Fibroblast of villous mesenchyme (primary cell): ENCODE data around the gene FCSK. TPM values are rescaled to one million over a fixed set of nuclear protein-coding genes. Genes with fewer than 3 reads are reported as not detected.

Source experiments
- DNase-seq: peaks from one replicate; pipeline ENCODE4 v3.0.0-alpha.2; 2010; ENCODE audit warnings: low read depth
- H3K4me3 ChIP-seq: 2 replicates; pipeline ENCODE4 v1.5.1; 2011; ENCODE audit warnings: low read depth, mild to moderate bottlenecking, low read length
- total RNA-seq: library from RNA; depleted of rRNA; stranded (reverse); fragments of >200 nt; gene quantifications from 2 replicates; pipeline ENCODE4 v1.2.3, GENCODE V29; 2012
- TF ChIP-seq, protein P1 (sequence below): IDR thresholded peaks from 2 replicates; pipeline ENCODE4 v1.5.1; 2012; ENCODE audit warnings: low read depth, mild to moderate bottlenecking, low read length; ENCODE audit not compliant: insufficient read depth

FCSK gene
- total RNA-seq, 1 donor, result 9.5 TPM

DNA sequence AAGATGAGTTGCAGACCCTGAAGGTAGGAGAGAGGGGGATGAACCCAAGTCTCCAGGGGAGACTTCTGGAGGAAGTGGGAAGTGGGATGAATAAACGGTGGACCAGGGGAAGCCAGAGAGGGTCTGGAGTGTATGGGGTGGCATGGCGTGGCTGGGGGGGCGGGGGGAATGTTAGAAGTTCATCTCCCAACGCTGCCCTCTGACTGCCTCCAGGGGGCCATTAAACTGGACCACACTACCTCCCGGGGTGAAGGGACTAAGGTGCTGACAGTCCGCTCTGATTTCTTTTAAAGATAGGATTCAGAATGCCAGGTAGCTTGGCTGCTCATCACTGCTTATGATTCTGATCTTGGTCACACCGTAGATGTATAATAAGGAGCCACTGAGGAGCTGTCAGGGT, 36.7 kb upstream of the FCSK start:
- TF ChIP-seq, protein P1, sequence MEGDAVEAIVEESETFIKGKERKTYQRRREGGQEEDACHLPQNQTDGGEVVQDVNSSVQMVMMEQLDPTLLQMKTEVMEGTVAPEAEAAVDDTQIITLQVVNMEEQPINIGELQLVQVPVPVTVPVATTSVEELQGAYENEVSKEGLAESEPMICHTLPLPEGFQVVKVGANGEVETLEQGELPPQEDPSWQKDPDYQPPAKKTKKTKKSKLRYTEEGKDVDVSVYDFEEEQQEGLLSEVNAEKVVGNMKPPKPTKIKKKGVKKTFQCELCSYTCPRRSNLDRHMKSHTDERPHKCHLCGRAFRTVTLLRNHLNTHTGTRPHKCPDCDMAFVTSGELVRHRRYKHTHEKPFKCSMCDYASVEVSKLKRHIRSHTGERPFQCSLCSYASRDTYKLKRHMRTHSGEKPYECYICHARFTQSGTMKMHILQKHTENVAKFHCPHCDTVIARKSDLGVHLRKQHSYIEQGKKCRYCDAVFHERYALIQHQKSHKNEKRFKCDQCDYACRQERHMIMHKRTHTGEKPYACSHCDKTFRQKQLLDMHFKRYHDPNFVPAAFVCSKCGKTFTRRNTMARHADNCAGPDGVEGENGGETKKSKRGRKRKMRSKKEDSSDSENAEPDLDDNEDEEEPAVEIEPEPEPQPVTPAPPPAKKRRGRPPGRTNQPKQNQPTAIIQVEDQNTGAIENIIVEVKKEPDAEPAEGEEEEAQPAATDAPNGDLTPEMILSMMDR, result no peak
- no peak for DNase-seq
- no peak overlapping the region for H3K4me3 ChIP-seq

DNA sequence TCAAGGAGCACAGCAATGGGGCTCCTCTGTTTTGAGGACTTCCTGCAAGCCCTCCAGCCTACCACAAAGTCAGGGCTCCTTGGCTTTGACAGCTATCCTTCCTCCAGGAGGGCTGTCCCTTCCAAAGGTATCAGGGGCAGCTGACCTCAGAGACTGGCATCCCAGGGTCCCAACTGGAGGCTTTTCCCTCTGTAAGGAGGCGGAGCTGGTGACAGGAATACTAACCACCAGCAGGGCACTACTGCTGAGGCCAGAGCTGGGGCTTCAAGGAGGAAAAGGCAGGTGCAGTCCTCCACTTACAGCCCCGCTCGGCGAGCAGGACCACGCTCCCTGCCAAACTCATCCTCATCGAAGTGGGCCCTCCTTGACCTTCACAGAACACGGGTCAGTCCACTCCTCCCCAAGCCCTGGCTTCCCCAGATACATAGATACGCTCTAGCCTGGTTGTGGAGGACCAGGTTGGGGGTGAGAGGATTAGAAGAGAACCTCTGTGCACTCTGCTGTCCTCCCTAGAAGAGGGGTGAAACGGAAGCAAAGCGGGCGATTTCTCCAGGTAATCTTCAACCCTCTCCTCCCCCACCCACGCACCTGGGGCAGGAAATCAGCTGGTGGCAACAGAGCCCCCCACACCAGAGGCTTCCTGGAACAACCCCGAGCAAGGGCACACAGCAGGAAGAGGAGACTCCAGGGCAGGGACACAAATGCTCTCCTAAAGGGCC, 36.0 kb upstream of the FCSK start:
- DNase-seq, result no peak
- TF ChIP-seq, protein P1, result no peak
- no peak overlapping the region for H3K4me3 ChIP-seq

DNA sequence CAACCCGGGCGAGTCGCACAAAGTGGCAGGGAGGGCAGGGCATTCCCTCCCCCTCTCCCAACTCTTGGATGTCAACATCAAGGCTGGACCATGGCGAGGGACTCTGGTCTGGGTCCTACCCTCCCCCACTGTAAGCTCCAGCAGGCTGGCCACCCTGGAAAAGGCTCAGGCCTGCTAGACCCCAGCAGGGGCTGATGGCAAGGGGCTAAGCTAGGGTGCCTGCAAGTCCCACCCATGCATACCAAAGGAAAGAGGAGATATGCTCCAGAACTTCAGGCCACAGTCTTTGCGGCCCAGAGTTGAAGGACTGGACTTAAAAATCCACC, 35.4 kb upstream of the FCSK start:
- TF ChIP-seq, protein P1, result no peak
- no peak for DNase-seq
- H3K4me3 ChIP-seq, result no peak overlapping the region

DNA sequence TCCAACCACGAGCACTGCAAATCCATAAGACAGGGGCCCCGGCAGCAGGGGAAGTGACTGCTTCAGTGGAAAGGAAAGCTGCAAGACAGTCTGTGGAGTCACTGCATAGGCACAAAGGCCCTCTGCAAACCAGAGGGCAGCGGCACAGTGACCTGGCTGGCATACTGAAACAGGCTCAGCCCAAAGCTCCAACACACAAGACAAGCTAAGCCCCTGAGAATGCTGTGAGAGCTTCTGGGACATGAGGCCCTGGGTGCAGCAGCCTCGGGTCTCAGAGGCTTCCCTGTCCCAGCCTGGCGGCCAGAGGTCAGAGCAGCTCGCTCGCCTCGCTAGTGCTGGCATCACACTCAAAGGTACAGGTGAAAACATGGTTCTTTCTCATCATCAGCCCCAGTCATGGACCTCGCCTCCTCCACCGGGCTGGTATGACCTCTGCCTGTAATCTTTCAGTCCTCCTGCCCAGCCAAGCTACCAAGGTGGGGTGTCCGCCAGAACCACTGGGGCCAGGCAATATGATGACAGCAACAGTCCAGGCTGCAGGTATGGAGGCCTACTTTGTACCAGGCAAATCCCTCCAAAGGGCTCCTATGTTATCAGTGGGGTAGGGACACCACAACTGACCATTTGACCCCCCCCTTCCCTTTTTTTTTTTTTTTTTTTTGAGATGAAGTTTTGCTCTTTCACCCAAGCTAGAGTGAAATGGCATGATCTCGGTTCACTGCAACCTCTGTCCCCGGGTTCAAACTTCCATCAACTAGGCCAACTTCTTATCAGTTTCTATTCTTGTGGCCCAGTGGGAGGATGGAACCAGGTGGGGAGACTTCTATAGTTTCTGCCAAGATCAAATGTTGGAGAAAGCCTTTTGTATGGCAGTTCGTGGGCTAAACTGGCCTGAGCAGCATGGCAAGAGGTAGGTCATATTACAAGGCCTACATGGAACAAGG, 34.7 kb upstream of the FCSK start:
- DNase-seq, result no peak
- TF ChIP-seq, protein P1, result no peak
- H3K4me3 ChIP-seq, result no peak overlapping the region

DNA sequence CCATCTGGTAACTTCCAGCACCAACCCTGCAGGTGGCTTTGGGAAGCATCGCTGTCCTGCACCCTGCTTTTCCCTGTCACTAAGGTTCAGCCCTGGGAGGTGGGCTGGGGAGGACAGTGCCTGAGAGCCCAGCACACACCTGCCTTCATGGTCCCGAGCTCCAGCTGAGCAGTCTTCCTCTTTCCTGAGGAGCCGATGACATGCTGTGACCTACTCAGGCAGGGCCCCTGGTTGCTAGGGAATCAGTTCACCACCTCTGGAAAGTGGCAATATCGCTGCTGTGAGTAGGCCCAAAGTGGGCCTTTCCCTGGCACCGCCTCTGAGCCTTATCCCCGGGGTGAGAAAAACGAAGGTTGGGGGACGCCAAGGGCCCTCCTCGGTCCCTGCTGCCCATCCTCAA, 33.4 kb upstream of the FCSK start:
- no peak for DNase-seq
- no peak overlapping the region for H3K4me3 ChIP-seq
- TF ChIP-seq, protein P1, result no peak

DNA sequence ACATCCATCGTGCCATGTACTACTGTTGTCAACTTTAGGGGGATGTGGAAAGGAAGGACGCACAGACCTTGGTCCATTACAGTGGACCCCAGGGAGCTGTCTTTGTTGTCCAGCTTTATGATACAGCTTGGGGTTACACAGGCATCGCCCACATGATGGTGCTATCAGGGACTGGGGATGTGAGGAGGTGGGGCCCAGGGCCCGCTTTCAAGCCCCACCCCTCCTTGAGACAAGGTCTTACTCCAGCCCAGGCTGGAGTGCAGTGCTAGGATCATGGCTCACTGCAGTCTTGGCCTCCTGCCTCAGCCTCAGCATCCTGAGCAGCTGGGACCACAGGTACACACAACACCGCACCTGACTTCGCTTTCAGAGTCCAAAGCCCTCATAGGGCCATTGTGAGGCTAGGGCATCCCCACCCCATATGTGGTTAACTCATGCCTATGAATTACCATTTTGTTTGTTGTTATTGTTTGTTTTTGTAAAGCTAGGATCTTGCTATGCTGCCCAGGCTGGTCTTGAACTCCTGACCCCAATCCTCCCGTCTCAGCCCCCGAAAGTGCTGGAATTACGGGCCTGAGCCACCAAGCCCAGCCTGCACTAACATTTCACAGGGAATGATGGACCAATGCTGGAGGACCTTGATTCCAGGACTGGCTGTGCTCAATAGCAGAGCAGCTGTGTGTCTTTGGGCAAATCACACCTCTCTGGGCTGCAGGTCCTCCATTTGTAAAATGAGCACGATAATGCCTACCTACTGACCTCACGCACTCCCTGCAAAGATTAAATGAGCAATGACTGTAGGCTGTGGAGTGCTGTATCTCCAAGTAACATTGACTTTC, 32.7 kb upstream of the FCSK start:
- no peak overlapping the region for H3K4me3 ChIP-seq
- TF ChIP-seq, protein P1, result no peak
- no peak for DNase-seq
